GM19395 (cell line): ENCODE measurements around the gene GARIN1A.
"Not testable (repeated sequence)": the region's sequence is repeated elsewhere in the genome, so short reads cannot be mapped to it uniquely, and the experiment has no call there.

Experiments
- ATAC-seq: cut with Tn5 transposase; IDR thresholded peaks from one replicate; pipeline ENCODE4 v1.9.1; 2021; ENCODE audit warnings: mild to moderate bottlenecking, moderate library complexity; ENCODE audit not compliant: unreplicated experiment

Gene GARIN1A

GRCh38 chr7:128671992-128672391 is at the start of gene GARIN1A:
GARIN1A (plus strand) TSS chr7:128672292; CDS start chr7:128672398, 106 bp downstream.
- ATAC-seq: no peak

GRCh38 chr7:128627124-128627523 is 45.0 kb upstream of the GARIN1A start:
- ATAC-seq: not testable (repeated sequence)

GRCh38 chr7:128633915-128634314 is 38.2 kb upstream of the GARIN1A start:
- ATAC-seq: not testable (repeated sequence)

GRCh38 chr7:128645206-128645605 is 26.9 kb upstream of the GARIN1A start:
- not testable (repeated sequence) for ATAC-seq

- ATAC-seq: not testable (repeated sequence)
Observed at GRCh38 chr7:128645844-128646243, 26.2 kb upstream of the GARIN1A start.

- not testable (repeated sequence) for ATAC-seq
Observed at GRCh38 chr7:128646877-128647276, 25.2 kb upstream of the GARIN1A start.

- not testable (repeated sequence) for ATAC-seq
Observed at GRCh38 chr7:128651096-128651495, 21.0 kb upstream of the GARIN1A start.

- not testable (repeated sequence) for ATAC-seq
Observed at GRCh38 chr7:128652606-128653005, 19.5 kb upstream of the GARIN1A start.

- ATAC-seq: not testable (repeated sequence)
Observed at GRCh38 chr7:128653197-128653596, 18.9 kb upstream of the GARIN1A start.

GRCh38 chr7:128654080-128654479 is 18.0 kb upstream of the GARIN1A start:
- ATAC-seq: not testable (repeated sequence)

GRCh38 chr7:128654501-128654900 is 17.6 kb upstream of the GARIN1A start:
- ATAC-seq: not testable (repeated sequence)

GRCh38 chr7:128658428-128658827 is 13.7 kb upstream of the GARIN1A start:
- ATAC-seq: not testable (repeated sequence)

GRCh38 chr7:128660596-128660995 is 11.5 kb upstream of the GARIN1A start:
- no peak for ATAC-seq

- no peak for ATAC-seq
Observed at GRCh38 chr7:128661446-128661845, 10.6 kb upstream of the GARIN1A start.

GRCh38 chr7:128662091-128662490 is 10.0 kb upstream of the GARIN1A start:
- no peak for ATAC-seq

- not testable (repeated sequence) for ATAC-seq
Observed at GRCh38 chr7:128663223-128663622, 8.9 kb upstream of the GARIN1A start.

GRCh38 chr7:128665057-128665456 is 7.0 kb upstream of the GARIN1A start:
- ATAC-seq: no peak

- ATAC-seq: no peak
Observed at GRCh38 chr7:128666200-128666599, 5.9 kb upstream of the GARIN1A start.

GRCh38 chr7:128672927-128673517 is 930 bp downstream of the GARIN1A start:
- no peak for ATAC-seq

GRCh38 chr7:128673571-128673970 is 1.5 kb downstream of the GARIN1A start:
- ATAC-seq: no peak

GRCh38 chr7:128676665-128677064 is 4.6 kb downstream of the GARIN1A start:
- ATAC-seq: no peak

- no peak for ATAC-seq
Observed at GRCh38 chr7:128679920-128680319, 7.8 kb downstream of the GARIN1A start.
